Stimulated activated naive CD8-positive, alpha-beta T cell treated with anti-CD3 and anti-CD28 coated beads, Interleukin-15, amount 100 ng/mL, for 72 hours (primary cell): ENCODE data around the gene AKR1C2.
"Not testable (repeated sequence)": the region's sequence is repeated elsewhere in the genome, so short reads cannot be mapped to it uniquely, and the experiment has no call there.

Experiments
- ATAC-seq: fragments of 150-1000 bp; cut with Tn5 transposase; 2 replicates; pipeline ENCODE4 v1.10.0; 2021; ENCODE audit warnings: mild to moderate bottlenecking, moderate library complexity
- DNase-seq, 2 donors: peaks; one replicate each; pipeline ENCODE4 v3.0.0; 2021 to 2022
- H3K27ac Mint-ChIP-seq, 2 donors: one replicate each; pipeline ENCODE4 v1.8.0; 2022; ENCODE audit warnings: mild to moderate bottlenecking in 2 of 2, mixed read lengths in 2 of 2, moderate library complexity in 2 of 2
- H3K27me3 Mint-ChIP-seq: one replicate; pipeline ENCODE4 v1.8.0; 2022; ENCODE audit warnings: mixed read lengths
- H3K4me1 Mint-ChIP-seq: one replicate; pipeline ENCODE4 v1.8.0; 2022; ENCODE audit warnings: mild to moderate bottlenecking, mixed read lengths
- H3K4me3 Mint-ChIP-seq, 2 donors: one replicate each; pipeline ENCODE4 v1.8.0; 2022; ENCODE audit warnings: mild to moderate bottlenecking in 2 of 2, mixed read lengths in 2 of 2, moderate library complexity in 1 of 2
- H3K9me3 Mint-ChIP-seq, 2 donors: one replicate each; pipeline ENCODE4 v1.8.0; 2022; ENCODE audit warnings: mixed read lengths in 2 of 2

Gene AKR1C2

GRCh38 chr10:4956955-4957645 is 46.6 kb downstream of the AKR1C2 start:
- not testable (repeated sequence) for H3K27me3 Mint-ChIP-seq, DNase-seq, H3K27ac Mint-ChIP-seq, H3K4me1 Mint-ChIP-seq, H3K4me3 Mint-ChIP-seq, H3K9me3 Mint-ChIP-seq, ATAC-seq

DNA sequence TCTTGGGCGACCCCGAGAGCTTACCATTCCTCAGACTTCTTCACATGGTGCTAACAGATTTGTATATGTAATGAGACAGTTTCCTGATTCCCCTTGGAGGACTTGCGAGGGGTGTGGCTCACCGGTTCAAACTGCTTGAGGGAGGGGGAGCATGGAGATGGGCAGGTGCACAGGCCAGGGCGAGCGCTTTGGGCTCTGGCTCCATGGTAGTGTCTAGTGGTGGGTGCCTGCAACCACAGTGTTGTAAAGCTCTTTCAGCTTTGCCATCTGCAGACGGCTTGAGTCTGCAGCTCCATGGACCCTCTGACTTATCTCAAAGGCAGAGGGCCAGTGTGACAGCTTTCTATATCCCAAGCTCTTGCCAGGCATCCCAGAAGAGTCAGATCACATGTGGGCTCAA is 47.6 kb downstream of the AKR1C2 start:
- ATAC-seq, H3K9me3 Mint-ChIP-seq, H3K4me1 Mint-ChIP-seq, H3K27me3 Mint-ChIP-seq, H3K27ac Mint-ChIP-seq, DNase-seq, H3K4me3 Mint-ChIP-seq: not testable (repeated sequence)

GRCh38 chr10:4953405-4953804 is 50.3 kb downstream of the AKR1C2 start:
- Mint-ChIP-seq H3K4me3 (no peak overlapping the region), H3K27ac (no peak overlapping the region), H3K27me3 (no peaks in the 10 kb centered on the region), H3K9me3 (no peaks in the 10 kb centered on the region), H3K4me1 (no peaks in the 10 kb centered on the region)
- DNase-seq (no peak), ATAC-seq (no peak)

DNA sequence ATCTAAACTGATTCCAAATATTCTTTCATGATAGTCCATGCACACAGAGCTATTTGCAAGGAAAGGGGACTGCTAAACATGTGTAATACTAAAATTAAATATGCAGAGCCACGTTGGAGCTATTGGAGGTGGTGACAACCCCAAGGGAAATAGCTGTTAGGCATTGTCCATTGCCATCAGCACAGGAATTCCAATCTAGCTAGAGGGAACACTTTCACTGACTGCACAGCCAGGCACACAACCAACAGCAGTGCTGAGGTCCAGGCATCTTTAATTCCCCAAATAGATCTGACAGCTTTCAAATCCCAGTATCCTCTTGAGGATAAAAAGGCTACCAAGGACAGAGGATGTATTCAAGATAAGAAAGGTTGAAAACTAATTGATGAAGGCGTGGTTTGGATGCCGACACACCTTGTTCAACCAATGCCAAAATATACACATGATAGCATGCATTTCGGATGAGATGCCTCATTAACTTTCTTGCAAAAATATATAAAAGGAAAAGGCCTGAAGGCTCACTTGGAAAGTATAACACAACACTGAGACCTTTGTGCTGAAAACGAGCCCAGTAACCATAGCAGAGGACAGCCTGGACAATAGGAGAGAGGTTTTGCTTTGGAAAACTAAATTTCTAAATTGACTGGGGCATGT is 52.0 kb downstream of the AKR1C2 start:
- H3K4me1 Mint-ChIP-seq, H3K27me3 Mint-ChIP-seq, H3K27ac Mint-ChIP-seq: not testable (repeated sequence)

DNA sequence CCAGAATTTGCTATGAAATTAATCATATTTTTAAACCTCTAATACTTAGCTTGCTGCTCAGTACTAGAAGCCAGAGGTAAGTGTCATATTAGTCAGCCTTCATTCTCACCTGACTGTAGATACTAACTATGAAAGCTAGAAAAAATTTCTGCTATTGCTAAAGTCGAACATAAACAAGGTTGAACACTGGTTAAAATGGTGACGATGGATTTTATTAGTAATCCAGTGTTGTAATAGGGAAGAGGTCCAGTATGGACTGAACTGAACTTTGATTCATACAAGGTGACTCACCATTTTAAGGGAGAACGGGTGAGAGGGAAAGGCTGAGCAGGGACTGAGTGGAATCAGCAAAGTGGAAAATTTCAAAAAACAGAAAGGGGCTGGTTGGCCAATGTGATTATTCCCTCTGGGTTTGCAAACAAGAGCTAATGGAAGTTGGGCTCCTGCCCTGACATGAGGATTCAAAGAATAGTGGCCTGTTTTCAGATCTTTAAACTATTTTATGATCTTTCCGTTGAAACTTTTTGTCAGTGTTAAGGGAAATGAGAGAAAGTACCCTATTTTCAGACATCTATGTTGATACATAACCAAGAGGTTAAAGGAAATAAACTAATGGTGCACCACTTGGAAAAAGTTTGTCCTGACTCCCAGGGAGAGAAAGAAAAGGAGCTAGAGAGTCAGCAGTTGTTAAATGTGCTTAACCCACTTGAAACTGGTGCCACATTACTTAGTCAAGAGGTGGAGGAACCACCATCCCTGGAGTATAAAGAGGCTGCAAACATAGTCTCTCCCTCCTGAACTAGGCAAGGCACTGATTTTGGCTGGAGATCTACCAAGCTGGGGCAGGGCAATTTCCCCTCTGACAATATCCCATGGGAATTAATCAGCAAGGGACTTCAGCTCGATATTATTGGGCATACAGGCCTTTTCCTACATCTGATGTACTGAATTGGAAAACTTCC is 55.7 kb downstream of the AKR1C2 start:
- no peaks in the 10 kb centered on the region for H3K4me1 Mint-ChIP-seq
- H3K27me3 Mint-ChIP-seq, result no peaks in the 10 kb centered on the region
- no peak overlapping the region for H3K4me3 Mint-ChIP-seq
- H3K27ac Mint-ChIP-seq, result no peak overlapping the region
- no peak for DNase-seq
- ATAC-seq, result no peak
- H3K9me3 Mint-ChIP-seq, result no peaks in the 10 kb centered on the region

More for the DNA sequence above, 52.0 kb downstream of the AKR1C2 start:
- not testable (repeated sequence) for H3K4me3 Mint-ChIP-seq, DNase-seq, H3K9me3 Mint-ChIP-seq, ATAC-seq

GRCh38 chr10:4947039-4947634 is 56.5 kb downstream of the AKR1C2 start:
- Mint-ChIP-seq H3K4me3 (no peak overlapping the region), H3K9me3 (no peaks in the 10 kb centered on the region), H3K4me1 (no peaks in the 10 kb centered on the region), H3K27ac (no peak overlapping the region), H3K27me3 (no peaks in the 10 kb centered on the region)
- DNase-seq (no peak), ATAC-seq (no peak)

DNA sequence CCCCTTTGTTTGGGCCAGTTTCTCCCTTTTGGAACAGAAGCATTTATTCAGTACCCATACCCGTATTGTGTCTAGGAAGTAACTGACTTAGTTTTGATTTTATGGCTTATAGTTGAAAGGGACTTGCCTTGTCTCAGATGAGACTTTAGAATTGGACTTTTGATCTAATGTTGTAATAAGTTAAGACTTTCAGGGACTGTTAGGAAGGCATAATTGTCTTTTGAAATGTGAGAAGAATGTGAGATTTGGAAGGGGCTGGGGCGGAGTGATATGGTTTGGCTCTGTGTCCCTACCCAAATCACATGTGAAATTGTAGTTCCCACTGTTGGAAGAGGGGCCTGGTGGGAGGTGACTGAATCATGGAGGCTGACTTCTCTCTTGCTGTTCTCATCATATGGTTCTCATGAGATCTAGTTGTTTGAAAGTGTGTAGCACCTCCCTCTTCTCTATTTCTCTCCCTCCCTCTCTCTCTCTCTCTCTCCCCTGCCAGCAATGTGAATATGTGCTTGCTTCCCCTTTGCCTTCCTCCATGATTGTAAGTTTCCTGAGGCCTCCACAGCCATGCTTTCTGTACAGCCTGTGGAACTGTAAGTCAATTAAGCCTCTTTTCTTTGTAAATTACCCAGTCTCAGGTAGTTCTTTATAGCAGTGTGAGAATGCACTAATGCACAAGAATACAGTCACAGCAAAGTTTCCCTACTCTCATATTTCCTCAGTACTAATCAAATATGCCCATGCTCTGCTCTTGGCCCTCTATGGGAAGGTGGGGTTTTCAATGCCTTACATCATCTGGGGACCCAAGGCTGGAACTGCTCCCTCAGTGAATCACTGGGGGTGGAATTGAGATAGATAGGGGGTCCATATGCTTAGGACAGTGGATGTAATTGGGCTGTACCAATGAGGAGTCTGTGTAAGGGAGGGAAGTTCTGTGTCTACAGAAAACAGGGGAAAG is 57.6 kb downstream of the AKR1C2 start:
- ATAC-seq (no peak), DNase-seq (no peak)
- no peaks in the 10 kb centered on the region for H3K27me3 Mint-ChIP-seq
- peak overlapping the region; percentile 14 to 32 for H3K27ac Mint-ChIP-seq
- H3K4me1 Mint-ChIP-seq, result no peaks in the 10 kb centered on the region
- H3K4me3 Mint-ChIP-seq, result no peak overlapping the region
- no peaks in the 10 kb centered on the region for H3K9me3 Mint-ChIP-seq

- ATAC-seq (no peak), DNase-seq (no peak)
- Mint-ChIP-seq H3K9me3 (no peaks in the 10 kb centered on the region), H3K4me1 (no peaks in the 10 kb centered on the region), H3K27ac (no peak overlapping the region), H3K27me3 (no peaks in the 10 kb centered on the region), H3K4me3 (no peak overlapping the region)
Observed at GRCh38 chr10:4944841-4945240, 58.8 kb downstream of the AKR1C2 start.

- no peaks in the 10 kb centered on the region for H3K4me1 Mint-ChIP-seq
- ATAC-seq (no peak), DNase-seq (no peak)
- H3K4me3 Mint-ChIP-seq, result no peak overlapping the region
- no peaks in the 10 kb centered on the region for H3K9me3 Mint-ChIP-seq
- no peak overlapping the region for H3K27ac Mint-ChIP-seq
- H3K27me3 Mint-ChIP-seq, result no peaks in the 10 kb centered on the region
Observed at GRCh38 chr10:4943821-4944220, 59.8 kb downstream of the AKR1C2 start.

DNA sequence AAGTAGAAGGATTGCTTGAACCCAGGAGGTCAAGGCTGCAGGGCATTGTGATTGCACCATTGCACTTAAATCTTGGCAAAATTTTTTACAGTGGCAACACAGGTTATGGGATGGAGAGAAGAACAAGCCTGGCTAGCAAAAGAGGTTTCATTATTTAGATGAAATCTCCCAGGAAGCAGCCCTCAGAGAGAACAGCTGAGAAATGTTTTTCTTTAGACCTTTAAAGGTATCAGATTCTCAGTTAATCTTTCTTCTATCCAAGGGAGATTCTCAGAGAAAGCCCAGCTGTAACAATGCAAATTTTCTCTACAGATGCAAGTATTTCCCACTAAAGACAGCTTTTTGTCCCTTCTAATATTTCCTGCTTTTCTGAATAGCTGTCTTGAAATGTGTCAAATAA is 60.2 kb downstream of the AKR1C2 start:
- not testable (repeated sequence) for H3K27me3 Mint-ChIP-seq, H3K9me3 Mint-ChIP-seq, H3K4me1 Mint-ChIP-seq, H3K27ac Mint-ChIP-seq, DNase-seq, ATAC-seq, H3K4me3 Mint-ChIP-seq

- DNase-seq, H3K27me3 Mint-ChIP-seq, H3K9me3 Mint-ChIP-seq, H3K27ac Mint-ChIP-seq, H3K4me1 Mint-ChIP-seq, H3K4me3 Mint-ChIP-seq, ATAC-seq: not testable (repeated sequence)
Observed at GRCh38 chr10:4942931-4943330, 60.7 kb downstream of the AKR1C2 start.

- H3K27me3 Mint-ChIP-seq, result no peaks in the 10 kb centered on the region
- no peaks in the 10 kb centered on the region for H3K9me3 Mint-ChIP-seq
- H3K27ac Mint-ChIP-seq, result no peak overlapping the region
- DNase-seq, result no peak
- H3K4me1 Mint-ChIP-seq, result no peaks in the 10 kb centered on the region
- H3K4me3 Mint-ChIP-seq, result no peak overlapping the region
- ATAC-seq, result no peak
Observed at GRCh38 chr10:4941540-4942330, 61.9 kb downstream of the AKR1C2 start.

DNA sequence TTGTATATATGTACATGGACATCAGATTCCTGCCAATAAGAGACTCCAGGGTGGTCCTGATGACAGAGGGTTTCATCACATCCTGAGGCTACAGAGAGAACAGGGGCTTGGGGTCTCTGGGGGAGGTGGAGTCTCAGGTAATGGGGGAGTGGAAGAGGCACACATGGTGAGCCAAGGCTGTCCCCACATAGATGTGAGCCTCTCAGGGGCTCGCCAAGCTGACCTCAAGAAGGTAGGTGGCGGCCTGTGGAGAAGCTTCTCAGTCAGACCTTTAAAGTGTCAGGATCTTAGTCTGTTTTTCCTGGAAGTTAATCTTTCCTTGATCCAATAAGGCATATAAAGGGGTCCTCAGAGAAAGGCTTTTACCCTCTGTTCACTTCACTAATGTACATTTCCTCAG is 62.7 kb downstream of the AKR1C2 start:
- H3K4me1 Mint-ChIP-seq, H3K27me3 Mint-ChIP-seq, ATAC-seq, H3K9me3 Mint-ChIP-seq, H3K4me3 Mint-ChIP-seq, DNase-seq, H3K27ac Mint-ChIP-seq: not testable (repeated sequence)

DNA sequence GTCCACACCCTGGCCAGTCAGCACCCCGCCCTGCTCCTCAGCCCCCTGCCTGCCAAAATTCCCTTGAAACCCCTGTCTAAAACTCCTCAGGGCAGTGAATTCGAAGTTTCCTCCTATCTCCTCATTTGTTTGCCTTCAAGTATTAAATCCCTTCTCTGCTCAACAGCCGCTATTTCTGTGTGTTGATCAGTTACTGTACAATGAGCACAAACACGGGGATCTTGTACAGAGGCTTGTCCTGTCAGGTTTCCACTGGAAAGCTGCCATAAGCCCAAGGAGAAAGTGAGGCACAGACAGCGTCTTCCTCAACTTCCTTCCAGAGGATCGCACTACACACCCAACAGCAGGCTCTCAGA is 63.6 kb downstream of the AKR1C2 start:
- DNase-seq, ATAC-seq, H3K27ac Mint-ChIP-seq, H3K9me3 Mint-ChIP-seq, H3K27me3 Mint-ChIP-seq, H3K4me3 Mint-ChIP-seq, H3K4me1 Mint-ChIP-seq: not testable (repeated sequence)
